ENCODE results near the gene SPTSSB.

The SPTSSB gene

DNA sequence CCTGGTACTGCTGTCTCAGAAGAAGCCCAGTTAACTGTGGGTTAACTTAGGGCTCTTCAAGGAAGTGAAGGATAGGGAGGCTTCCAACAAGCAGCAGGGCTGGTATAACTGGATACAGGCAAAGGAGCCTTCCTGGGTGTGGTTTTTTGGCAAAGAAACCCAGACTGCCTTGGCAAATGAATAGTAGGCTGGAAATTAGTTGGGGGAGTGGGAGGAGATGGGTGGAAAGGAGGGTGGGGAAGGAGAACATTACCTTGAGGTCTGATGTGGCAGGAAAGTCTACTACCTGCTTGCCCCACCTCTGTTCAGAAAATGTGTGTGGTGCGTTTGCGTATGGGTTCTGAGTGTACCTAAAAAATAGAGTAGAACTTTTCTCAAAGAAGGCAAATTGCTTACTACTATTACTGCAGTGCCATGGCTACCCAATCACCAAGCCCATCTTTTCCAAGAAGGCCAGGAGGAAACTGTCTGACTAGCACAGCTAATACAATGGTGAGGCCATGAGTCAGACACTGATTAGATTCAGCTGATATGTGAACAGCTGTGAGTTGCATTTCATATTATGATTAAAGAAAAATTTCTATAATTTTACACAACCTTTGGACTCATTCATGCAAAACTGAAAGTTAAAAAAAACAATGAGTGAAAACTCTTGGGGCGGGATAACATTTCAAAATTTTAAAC is 55.2 kb downstream of the SPTSSB start:
- Histone ChIP-seq H3K4me3 (replicated peaks; ENCODE audit: low read depth, low read length) (no peak overlapping the region), H3K36me3 (ENCODE audit: control insufficient read depth, insufficient read depth, low read length) (no peaks in the 10 kb centered on the region), H3K27me3 (replicated peaks; ENCODE audit: control insufficient read depth, insufficient read depth, low read length) (no peaks in the 10 kb centered on the region)
- TF ChIP-seq CTCF (IDR thresholded peaks at IDR 0.05; ENCODE audit: insufficient read depth, low read length, poor library complexity, severe bottlenecking): no peak
- DNase-seq (ENCODE audit: extremely low read depth, insufficient read length): no peak

- peak; percentile 4 for DNase-seq (ENCODE audit: extremely low read depth, insufficient read length)
- TF ChIP-seq CTCF (IDR thresholded peaks at IDR 0.05; ENCODE audit: insufficient read depth, low read length, poor library complexity, severe bottlenecking): no peak
- no peaks in the 10 kb centered on the region for H3K36me3 ChIP-seq (ENCODE audit: control insufficient read depth, insufficient read depth, low read length)
- no peaks in the 10 kb centered on the region for H3K27me3 ChIP-seq (replicated peaks; ENCODE audit: control insufficient read depth, insufficient read depth, low read length)
- no peak overlapping the region for H3K4me3 ChIP-seq (replicated peaks; ENCODE audit: low read depth, low read length)
These were observed 56.4 kb downstream of the SPTSSB start for GRCh38 chr3:161314836-161315395.

- no peaks in the 10 kb centered on the region for H3K36me3 ChIP-seq (ENCODE audit: control insufficient read depth, insufficient read depth, low read length)
- H3K4me3 ChIP-seq (replicated peaks; ENCODE audit: low read depth, low read length): no peak overlapping the region
- no peaks in the 10 kb centered on the region for H3K27me3 ChIP-seq (replicated peaks; ENCODE audit: control insufficient read depth, insufficient read depth, low read length)
- DNase-seq (ENCODE audit: extremely low read depth, insufficient read length): peak; percentile 27
- TF ChIP-seq CTCF (IDR thresholded peaks at IDR 0.05; ENCODE audit: insufficient read depth, low read length, poor library complexity, severe bottlenecking): no peak
These were observed 60.5 kb downstream of the SPTSSB start for GRCh38 chr3:161310649-161311423.

DNA sequence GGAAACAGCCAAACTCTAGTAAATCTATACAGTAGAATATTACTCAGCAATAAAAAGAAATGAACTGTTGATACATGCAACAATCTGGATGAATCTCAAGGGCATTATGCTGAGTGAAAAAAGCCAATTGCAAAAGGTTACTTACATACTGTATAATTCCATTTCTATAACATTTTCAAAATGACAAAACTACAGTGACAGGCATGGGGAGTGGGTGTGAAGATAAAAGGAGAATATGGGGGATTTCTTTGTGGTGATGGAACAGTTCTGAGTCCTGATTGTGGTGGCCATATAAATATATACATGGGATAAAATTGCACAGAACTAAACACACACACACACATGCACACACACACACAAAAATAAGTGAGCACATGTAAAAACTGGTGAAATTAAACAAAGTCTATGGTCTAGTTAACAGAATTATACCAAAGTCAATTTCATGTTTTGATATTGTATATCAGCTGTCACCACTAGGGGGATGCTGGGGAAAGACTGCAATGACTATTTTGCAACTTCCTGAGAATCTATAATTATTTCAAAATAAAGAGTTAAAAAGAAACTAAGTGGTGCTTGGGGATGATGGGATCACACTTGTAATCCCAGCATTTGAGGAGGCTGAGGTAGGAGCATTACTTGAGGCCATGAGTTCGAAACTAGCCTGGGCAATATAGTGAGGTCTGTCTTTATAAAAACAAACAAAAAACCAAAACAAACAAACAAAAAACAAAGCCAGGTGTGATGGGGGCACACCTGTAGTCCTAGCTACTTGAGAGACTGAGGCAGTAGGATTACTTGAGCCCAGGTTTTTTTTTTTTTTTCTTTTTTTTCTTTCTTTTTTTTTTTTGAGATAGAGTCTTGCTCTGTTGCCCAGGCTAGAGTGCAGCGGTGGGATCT is 66.0 kb downstream of the SPTSSB start:
- no peaks in the 10 kb centered on the region for H3K36me3 ChIP-seq (ENCODE audit: control insufficient read depth, insufficient read depth, low read length)
- no peak overlapping the region for H3K4me3 ChIP-seq (replicated peaks; ENCODE audit: low read depth, low read length)
- no peak for DNase-seq (ENCODE audit: extremely low read depth, insufficient read length)
- peak; percentile 71 for TF ChIP-seq CTCF (IDR thresholded peaks at IDR 0.05; ENCODE audit: insufficient read depth, low read length, poor library complexity, severe bottlenecking)
- H3K27me3 ChIP-seq (replicated peaks; ENCODE audit: control insufficient read depth, insufficient read depth, low read length): no peaks in the 10 kb centered on the region

DNA sequence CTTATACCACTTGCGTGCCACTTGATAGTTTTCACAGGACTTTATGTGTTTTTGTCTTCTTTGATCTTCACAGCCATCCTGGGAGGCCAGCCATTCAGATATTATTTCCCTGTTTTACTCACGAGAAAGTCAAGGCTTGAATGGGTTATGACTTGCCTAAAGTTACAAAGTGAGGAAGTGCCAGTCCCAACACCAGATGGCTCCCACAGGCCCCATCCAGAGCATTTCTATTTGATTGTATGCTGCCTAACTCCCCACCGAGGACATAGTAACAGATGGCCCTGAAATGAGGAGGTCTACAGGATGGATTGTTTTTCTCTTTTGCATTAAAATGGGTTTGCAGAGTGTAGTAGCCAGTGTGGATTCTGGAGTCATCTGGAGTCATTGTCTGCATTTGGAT is 74.5 kb downstream of the SPTSSB start:
- DNase-seq (ENCODE audit: extremely low read depth, insufficient read length): no peak
- no peaks in the 10 kb centered on the region for H3K36me3 ChIP-seq (ENCODE audit: control insufficient read depth, insufficient read depth, low read length)

More for the DNA sequence above, 74.5 kb downstream of the SPTSSB start:
- Histone ChIP-seq H3K27me3 (replicated peaks; ENCODE audit: control insufficient read depth, insufficient read depth, low read length) (no peaks in the 10 kb centered on the region), H3K4me3 (replicated peaks; ENCODE audit: low read depth, low read length) (no peak overlapping the region)
- TF ChIP-seq CTCF (IDR thresholded peaks at IDR 0.05; ENCODE audit: insufficient read depth, low read length, poor library complexity, severe bottlenecking): no peak
